T-cell (primary cell): ENCODE measurements around the gene CUEDC1. TPM values are rescaled to one million over a fixed set of nuclear protein-coding genes. Genes with fewer than 3 reads are reported as not detected.

Experiments used
- ATAC-seq, 4 experiments: fragments of 200-7000 bp in 3 of 4; fragments of 150-1000 bp in 1 of 4; cut with Tn5 transposase; replicated peaks in 1 of 4; 1 replicate in 3 of 4; 2 replicates in 1 of 4; pipeline ENCODE4 v1.10.0; 2021; ENCODE audit warnings: moderate library complexity in 3 of 4, mild to moderate bottlenecking in 2 of 4, moderate number of reproducible peaks in 1 of 4
- CTCF ChIA-PET, 2 donors: fragments of 300-600 bp; sonication (Branson Sonifier 250); formaldehyde crosslinking; loops; one replicate each; lab custom pipeline; 2022; ENCODE audit warnings: antibody characterized with exemption in 2 of 2; lab: Charles Lee
- POLR2A ChIA-PET, 2 donors: fragments of 300-600 bp; sonication (Branson Sonifier 250); formaldehyde crosslinking; loops; one replicate each; lab custom pipeline; 2022; ENCODE audit warnings: antibody characterized with exemption in 2 of 2; lab: Charles Lee
- DNase-seq, 35 experiments: peaks; one replicate each; pipeline versions ENCODE4 v3.0.0 to v3.0.0-alpha.2; 2013 to 2023
- H3K27ac ChIP-seq: one replicate; pipeline ENCODE4 v1.5.1; 2013; ENCODE audit warnings: low read length
- H3K27me3 ChIP-seq, 2 experiments: replicated peaks in 1 of 2; 1 replicate in 1 of 2; 2 replicates in 1 of 2; pipeline versions ENCODE4 v1.6.1 to v1.7.0; 2013; ENCODE audit warnings: low read length in 1 of 2, mixed read lengths in 1 of 2; ENCODE audit not compliant: control insufficient read depth in 2 of 2, insufficient read depth in 2 of 2; ENCODE audit errors: extremely low read depth in 1 of 2
- H3K36me3 ChIP-seq, 2 donors: 1 replicate in 1 of 2; 2 replicates in 1 of 2; pipeline versions ENCODE4 v1.6.1 to v1.7.0; 2013; ENCODE audit warnings: low read length in 1 of 2; ENCODE audit not compliant: control insufficient read depth in 2 of 2, insufficient read depth in 1 of 2; ENCODE audit errors: extremely low read depth in 1 of 2
- H3K4me1 ChIP-seq, 2 experiments: 1 replicate in 1 of 2; 2 replicates in 1 of 2; pipeline versions ENCODE4 v1.6.1 to v1.7.0; 2013; ENCODE audit warnings: low read length in 2 of 2, mixed read lengths in 1 of 2; ENCODE audit not compliant: insufficient read depth in 2 of 2, control insufficient read depth in 1 of 2; ENCODE audit errors: extremely low read depth in 1 of 2
- H3K4me3 ChIP-seq, 2 donors: 1 replicate in 1 of 2; 2 replicates in 1 of 2; pipeline versions ENCODE4 v1.5.1 to v1.7.0; 2013; ENCODE audit warnings: mild to moderate bottlenecking in 2 of 2, low read length in 1 of 2, moderate library complexity in 1 of 2; ENCODE audit not compliant: control insufficient read depth in 1 of 2; ENCODE audit errors: extremely low read depth in 1 of 2
- H3K9me3 ChIP-seq: 2 replicates; pipeline ENCODE4 v1.7.0; 2013
- H3K27ac Mint-ChIP-seq, 2 donors: one replicate each; pipeline ENCODE4 v1.8.0; 2020 to 2021; ENCODE audit warnings: mild to moderate bottlenecking in 2 of 2, mixed read lengths in 2 of 2
- H3K27me3 Mint-ChIP-seq, 2 donors: one replicate each; pipeline ENCODE4 v1.8.0; 2021 to 2022; ENCODE audit warnings: mixed read lengths in 2 of 2
- H3K36me3 Mint-ChIP-seq: one replicate; pipeline ENCODE4 v1.8.0; 2021; ENCODE audit warnings: mixed read lengths
- H3K4me1 Mint-ChIP-seq, 3 donors: one replicate each; pipeline ENCODE4 v1.8.0; 2020 to 2022; ENCODE audit warnings: mixed read lengths in 3 of 3, mild to moderate bottlenecking in 1 of 3
- H3K4me3 Mint-ChIP-seq, 3 donors: one replicate each; pipeline ENCODE4 v1.8.0; 2020 to 2022; ENCODE audit warnings: mild to moderate bottlenecking in 3 of 3, mixed read lengths in 3 of 3, moderate library complexity in 3 of 3
- H3K9me3 Mint-ChIP-seq, 3 donors: one replicate each; pipeline ENCODE4 v1.8.0; 2020 to 2022; ENCODE audit warnings: mixed read lengths in 3 of 3
- WGBS: methylation state at CpG from one replicate; pipeline ENCODE4 v1.1.5; 2013; ENCODE audit warnings: missing lambda C conversion rate; ENCODE audit not compliant: insufficient coverage; 5-methylcytosine and 5-hydroxymethylcytosine counted together
- total RNA-seq, 35 experiments: library from RNA in 6 of 35; stranded (reverse) in 6 of 35; fragments of 120-200 nt in 1 of 35; gene quantifications; one replicate each; pipeline versions ENCODE4 v1.2.1 to v1.2.4 and lab custom pipeline; 2013 to 2026

Gene CUEDC1
- total RNA-seq, 5 donors from 2014 or later (not counting 1 experiment from before 2014, with no cell fraction given) = 0.33 to 1.4 (median 0.74) TPM; not detected in 1

DNA sequence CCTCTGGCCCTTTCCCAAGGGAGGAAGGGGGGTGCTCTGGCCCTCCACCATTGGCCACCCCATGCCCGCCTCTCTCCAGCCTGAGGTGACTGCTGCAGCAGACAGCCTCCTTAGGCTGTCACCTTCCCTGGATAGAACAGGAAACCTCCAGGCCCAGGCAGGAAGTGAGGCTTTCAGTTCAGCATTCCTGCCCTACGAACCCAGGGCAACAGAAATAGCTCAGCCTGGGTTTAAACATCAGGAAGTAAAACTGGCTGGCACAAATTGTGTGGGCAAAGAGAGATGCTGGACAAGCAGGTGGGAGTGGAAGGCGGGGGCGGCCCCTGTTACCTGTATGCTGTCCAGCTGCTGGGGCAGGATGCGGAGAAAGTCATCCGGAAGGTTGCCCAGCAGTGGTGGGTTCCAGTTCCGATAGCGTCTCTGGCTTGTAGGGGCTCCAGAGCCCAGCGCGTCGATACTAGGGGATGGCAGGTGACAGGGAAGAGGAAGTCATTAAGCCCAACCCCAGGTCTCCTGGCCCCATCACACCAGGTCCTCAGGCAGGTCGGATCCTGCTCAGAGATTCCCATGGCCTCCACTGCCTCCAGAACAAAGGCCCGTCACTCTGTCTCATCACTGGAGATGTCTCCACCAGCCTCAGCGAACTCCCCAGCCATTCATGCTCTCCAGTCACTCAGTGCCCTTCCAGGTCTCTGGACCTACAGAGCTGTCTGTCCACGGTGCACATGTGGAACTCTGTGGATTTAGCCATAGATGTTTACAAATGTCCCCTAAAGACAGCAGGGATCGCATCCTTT is 81.8 kb downstream of the CUEDC1 start:
- H3K36me3 ChIP-seq = no peaks in the 10 kb centered on the region
- WGBS = 81% methylated on average over 13 of the region's 16 CpGs
- H3K9me3 ChIP-seq = no peaks in the 10 kb centered on the region
- H3K4me1 ChIP-seq = peaks cover 4 to 20% of the 10 kb centered on the region in 2 experiments
- ChIA-PET POLR2A (no interaction called here), CTCF (interaction anchor here (0.6 to 1.2 kb wide), 2 partner anchors 15 to 41 kb away, joined by 3 to 4 read pairs; no protein-coding TSS in a partner anchor)
- no peak overlapping the region for H3K27ac ChIP-seq
- no peak overlapping the region for H3K4me3 ChIP-seq
- Mint-ChIP-seq H3K36me3 (no peaks in the 10 kb centered on the region), H3K27me3 (peaks cover 11 to 28% of the 10 kb centered on the region in 2 donors), H3K9me3 (no peaks in the 10 kb centered on the region), H3K27ac (no peak overlapping the region), H3K4me3 (no peak overlapping the region), H3K4me1 (peaks cover 8 to 17% (median 12%) of the 10 kb centered on the region in 3 donors)
- peaks cover 0 to 56% of the 10 kb centered on the region in 2 experiments for H3K27me3 ChIP-seq
- ATAC-seq = no peak
- DNase-seq = no peak

DNA sequence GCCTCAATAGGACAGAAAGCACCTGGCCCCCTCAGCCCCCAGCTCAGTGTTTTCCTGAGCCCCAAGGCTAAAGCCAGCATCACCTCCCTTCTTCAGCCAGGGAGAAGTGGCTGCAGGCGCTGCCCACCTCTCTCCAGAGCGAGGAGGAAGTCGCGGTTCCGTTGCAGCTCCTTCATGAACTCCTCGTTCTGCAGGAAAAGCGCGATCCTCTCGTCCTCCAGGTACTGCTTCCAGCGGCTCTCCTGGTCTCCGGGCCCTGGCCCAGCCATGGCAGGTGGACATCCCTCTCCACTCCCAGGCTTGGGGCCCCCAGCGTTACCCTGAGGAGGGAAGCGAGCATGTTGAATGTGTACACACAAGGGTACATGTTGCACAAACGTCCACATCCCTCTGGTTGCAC is 82.7 kb downstream of the CUEDC1 start:
- no peak for DNase-seq
- 46% methylated on average over 14 of the region's 14 CpGs for WGBS
- ATAC-seq = no peak
- H3K4me3 ChIP-seq = no peak overlapping the region
- Mint-ChIP-seq H3K27ac (no peak overlapping the region), H3K4me1 (peaks cover 14 to 24% (median 19%) of the 10 kb centered on the region in 3 donors), H3K9me3 (no peaks in the 10 kb centered on the region), H3K36me3 (no peaks in the 10 kb centered on the region), H3K27me3 (peaks cover 11 to 28% of the 10 kb centered on the region in 2 donors), H3K4me3 (no peak overlapping the region)
- peaks cover 5 to 29% of the 10 kb centered on the region in 2 experiments for H3K4me1 ChIP-seq
- ChIA-PET POLR2A (no interaction called here), CTCF (interaction anchor here in 1 of 2 donors (0.6 kb wide), 1 partner anchor 25 kb away, joined by 3 read pairs; no protein-coding TSS in a partner anchor)
- no peaks in the 10 kb centered on the region for H3K36me3 ChIP-seq
- H3K27ac ChIP-seq = no peak overlapping the region
- H3K9me3 ChIP-seq = no peaks in the 10 kb centered on the region
- H3K27me3 ChIP-seq = peaks cover 0 to 56% of the 10 kb centered on the region in 2 experiments

DNA sequence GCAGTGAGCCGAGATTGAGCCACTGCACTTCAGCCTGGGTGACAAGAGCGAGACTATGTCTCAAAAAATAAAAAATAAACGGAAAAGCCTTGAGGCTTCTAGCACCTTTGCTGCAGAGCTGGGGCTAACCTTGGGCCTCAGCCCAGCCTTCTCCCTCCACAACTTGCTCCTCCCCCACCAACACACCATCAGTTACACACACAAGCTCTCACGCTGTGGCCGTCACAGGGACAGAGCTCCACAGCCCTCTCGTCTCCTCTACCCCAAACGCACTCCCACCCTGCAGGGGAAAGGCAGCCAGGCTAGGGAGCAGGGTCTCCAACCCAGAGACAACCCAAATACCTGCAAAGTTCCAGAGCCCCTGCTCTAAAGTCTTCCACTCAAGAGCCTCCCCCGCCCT is 83.3 kb downstream of the CUEDC1 start:
- no peak overlapping the region for H3K4me3 ChIP-seq
- H3K4me1 ChIP-seq = peaks cover 5 to 33% of the 10 kb centered on the region in 2 experiments
- DNase-seq = no peak
- Mint-ChIP-seq H3K4me1 (peaks cover 17 to 27% (median 22%) of the 10 kb centered on the region in 3 donors), H3K27ac (no peak overlapping the region), H3K27me3 (peaks cover 11 to 28% of the 10 kb centered on the region in 2 donors), H3K36me3 (no peaks in the 10 kb centered on the region), H3K4me3 (no peak overlapping the region), H3K9me3 (no peaks in the 10 kb centered on the region)
- H3K27me3 ChIP-seq = peaks cover 0 to 56% of the 10 kb centered on the region in 2 experiments
- WGBS = 91% methylated on average over 8 of the region's 8 CpGs
- no peaks in the 10 kb centered on the region for H3K9me3 ChIP-seq
- CTCF ChIA-PET = interaction anchor here in 1 of 2 donors (0.6 kb wide), 1 partner anchor 24 kb away, joined by 3 read pairs; no protein-coding TSS in a partner anchor
- no peak for ATAC-seq
- POLR2A ChIA-PET = no interaction called here
- H3K27ac ChIP-seq = no peak overlapping the region
- H3K36me3 ChIP-seq = no peaks in the 10 kb centered on the region

DNA sequence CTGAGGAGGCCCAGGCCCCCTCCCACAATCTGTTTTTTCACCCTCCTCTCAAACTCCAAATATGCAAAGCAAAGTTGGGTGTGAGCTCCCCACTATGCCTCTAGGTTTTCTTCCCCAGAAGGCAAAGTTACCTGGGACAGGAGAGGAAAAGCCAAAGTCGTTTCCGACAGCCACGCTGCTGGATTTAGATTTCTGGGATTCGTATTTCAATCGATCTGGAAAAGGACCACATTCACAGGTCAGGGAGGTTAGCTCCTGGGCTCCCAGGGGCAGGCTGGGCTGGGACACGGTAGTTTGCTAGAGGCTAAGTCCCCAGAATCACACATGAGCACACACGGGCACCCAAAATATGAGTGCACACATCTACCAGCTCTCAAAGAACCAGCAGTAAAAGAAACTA is 84.1 kb downstream of the CUEDC1 start:
- Mint-ChIP-seq H3K27me3 (peaks cover 11 to 25% of the 10 kb centered on the region in 2 donors), H3K4me3 (no peak overlapping the region), H3K9me3 (no peaks in the 10 kb centered on the region), H3K36me3 (no peaks in the 10 kb centered on the region), H3K4me1 (peaks cover 17 to 27% (median 22%) of the 10 kb centered on the region in 3 donors), H3K27ac (no peak overlapping the region)
- DNase-seq (no peak), ATAC-seq (no peak)
- CTCF ChIA-PET = no interaction called here
- WGBS = 85% methylated on average over 7 of the region's 7 CpGs
- H3K27ac ChIP-seq = no peak overlapping the region
- peaks cover 5 to 33% of the 10 kb centered on the region in 2 experiments for H3K4me1 ChIP-seq
- POLR2A ChIA-PET = interaction anchor here in 1 of 2 donors (0.6 kb wide), 1 partner anchor 270 kb away, joined by 3 read pairs; no protein-coding TSS in a partner anchor
- H3K36me3 ChIP-seq = no peaks in the 10 kb centered on the region
- no peak overlapping the region for H3K4me3 ChIP-seq
- H3K9me3 ChIP-seq = no peaks in the 10 kb centered on the region
- H3K27me3 ChIP-seq = peaks cover 0 to 56% of the 10 kb centered on the region in 2 experiments

DNA sequence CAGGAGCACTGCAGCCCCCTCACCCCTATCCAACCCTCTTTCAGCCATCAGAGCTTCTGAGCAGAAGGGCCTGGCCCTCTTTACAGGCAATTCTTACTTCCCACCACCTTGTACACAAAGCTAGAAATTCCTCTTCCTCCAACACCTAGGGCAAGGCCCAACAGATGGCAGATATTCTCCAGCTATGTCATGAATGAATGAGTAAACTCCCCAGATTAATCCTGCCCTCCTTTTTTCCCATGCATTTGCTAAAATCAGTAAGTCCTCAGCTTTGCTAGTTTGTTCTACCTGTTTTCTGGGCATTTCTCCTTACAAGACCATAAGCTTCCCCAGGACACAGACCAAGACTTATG is 85.0 kb downstream of the CUEDC1 start:
- no peaks in the 10 kb centered on the region for H3K9me3 Mint-ChIP-seq
- no peak for DNase-seq
- H3K9me3 ChIP-seq = no peaks in the 10 kb centered on the region
- no peak for ATAC-seq
- CTCF ChIA-PET = interaction anchor here in 1 of 2 donors (0.5 kb wide), 1 partner anchor 131 kb away, joined by 3 read pairs; no protein-coding TSS in a partner anchor
- peaks cover 5 to 33% of the 10 kb centered on the region in 2 experiments for H3K4me1 ChIP-seq
- H3K27ac ChIP-seq = no peak overlapping the region
- no peak overlapping the region for H3K4me3 ChIP-seq
- no peaks in the 10 kb centered on the region for H3K36me3 Mint-ChIP-seq
- H3K36me3 ChIP-seq = no peaks in the 10 kb centered on the region
- H3K27ac Mint-ChIP-seq = no peak overlapping the region
- peaks cover 17 to 27% (median 22%) of the 10 kb centered on the region in 3 donors for H3K4me1 Mint-ChIP-seq
- H3K27me3 ChIP-seq = peaks cover 0 to 50% of the 10 kb centered on the region in 2 experiments
- POLR2A ChIA-PET = no interaction called here
- peaks cover 11 to 23% of the 10 kb centered on the region in 2 donors for H3K27me3 Mint-ChIP-seq
- no peak overlapping the region for H3K4me3 Mint-ChIP-seq

DNA sequence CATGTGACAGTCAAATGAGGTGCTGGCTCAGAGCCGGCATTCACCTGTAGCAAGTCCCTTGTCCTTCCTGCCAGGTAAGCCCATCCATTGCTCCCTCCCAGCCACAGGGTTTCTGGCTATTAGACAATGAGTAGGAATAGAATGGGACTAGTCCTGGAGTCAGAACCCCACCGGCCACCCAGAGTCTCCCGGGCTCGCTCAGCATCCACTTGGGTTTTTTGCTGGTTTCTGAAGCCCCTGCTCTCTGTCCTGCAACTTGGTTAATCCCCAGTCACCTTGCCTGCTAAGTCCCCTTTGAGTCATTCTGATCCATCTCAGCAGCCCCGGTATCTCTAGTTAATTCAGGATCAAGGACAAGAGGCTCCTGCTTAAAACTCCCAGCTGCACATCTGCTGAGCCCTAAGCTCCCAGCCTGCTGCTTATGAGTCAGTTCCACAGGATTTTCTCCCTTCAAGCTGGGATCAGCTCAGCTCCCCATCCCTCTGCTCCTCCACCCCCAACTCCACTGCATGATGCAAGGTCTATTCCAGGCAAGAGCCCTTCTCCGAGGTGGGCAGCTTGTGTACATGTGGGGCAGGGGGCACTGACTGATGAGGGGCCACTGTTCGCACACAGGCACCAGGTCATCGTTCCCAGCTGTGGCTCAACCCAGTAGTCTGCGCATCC is 85.5 kb downstream of the CUEDC1 start:
- Mint-ChIP-seq H3K27me3 (peaks cover 11 to 19% of the 10 kb centered on the region in 2 donors), H3K4me1 (peaks cover 17 to 27% (median 21%) of the 10 kb centered on the region in 3 donors), H3K27ac (no peak overlapping the region), H3K36me3 (no peaks in the 10 kb centered on the region), H3K9me3 (no peaks in the 10 kb centered on the region), H3K4me3 (no peak overlapping the region)
- Histone ChIP-seq H3K4me3 (no peak overlapping the region), H3K4me1 (peaks cover 5 to 31% of the 10 kb centered on the region in 2 experiments), H3K27ac (no peak overlapping the region), H3K27me3 (peaks cover 0 to 47% of the 10 kb centered on the region in 2 experiments), H3K9me3 (no peaks in the 10 kb centered on the region), H3K36me3 (no peaks in the 10 kb centered on the region)
- ATAC-seq (no peak), DNase-seq (no peak)
- CTCF ChIA-PET = interaction anchor here in 1 of 2 donors (0.5 kb wide), 1 partner anchor 132 kb away, joined by 3 read pairs; no protein-coding TSS in a partner anchor
- 91% methylated on average over 8 of the region's 9 CpGs for WGBS
- POLR2A ChIA-PET = no interaction called here
